Measurements from ENCODE around the gene TESMIN.

GRCh38 chr11:68669301-68670090 lies 81.8 kb downstream of the TESMIN start:
- no peak for TF ChIP-seq BHLHE40 (IDR thresholded peaks at IDR 0.05; ENCODE audit: borderline replicate concordance)
- TF ChIP-seq FOXK2 (IDR thresholded peaks at IDR 0.05) = no peak
- TF ChIP-seq SP1 (IDR thresholded peaks at IDR 0.05) = no peak
- TF ChIP-seq FOXA1 (IDR thresholded peaks at IDR 0.05) = no peak
- no peak for TF ChIP-seq NFRKB (IDR thresholded peaks at IDR 0.05)
- TF ChIP-seq ELF4 (IDR thresholded peaks at IDR 0.05) = no peak
- no peak for TF ChIP-seq L3MBTL2 (conservative IDR thresholded peaks at IDR 0.05)
- TF ChIP-seq, protein P1, sequence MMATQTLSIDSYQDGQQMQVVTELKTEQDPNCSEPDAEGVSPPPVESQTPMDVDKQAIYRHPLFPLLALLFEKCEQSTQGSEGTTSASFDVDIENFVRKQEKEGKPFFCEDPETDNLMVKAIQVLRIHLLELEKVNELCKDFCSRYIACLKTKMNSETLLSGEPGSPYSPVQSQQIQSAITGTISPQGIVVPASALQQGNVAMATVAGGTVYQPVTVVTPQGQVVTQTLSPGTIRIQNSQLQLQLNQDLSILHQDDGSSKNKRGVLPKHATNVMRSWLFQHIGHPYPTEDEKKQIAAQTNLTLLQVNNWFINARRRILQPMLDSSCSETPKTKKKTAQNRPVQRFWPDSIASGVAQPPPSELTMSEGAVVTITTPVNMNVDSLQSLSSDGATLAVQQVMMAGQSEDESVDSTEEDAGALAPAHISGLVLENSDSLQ (IDR thresholded peaks at IDR 0.05) = no peak
- TF ChIP-seq TARDBP (IDR thresholded peaks at IDR 0.05) = no peak
- no peak for TF ChIP-seq SUZ12 (IDR thresholded peaks at IDR 0.05)
- TF ChIP-seq CTBP1 (IDR thresholded peaks at IDR 0.05; ENCODE audit: borderline replicate concordance) = no peak

All from HEK293T (cell line).